AG20443 (cell line): ENCODE data around the gene ZMYND12.

Experiments used
- DNase-seq: peaks from one replicate; pipeline ENCODE4 v3.0.0; 2012; ENCODE audit warnings: low spot score, mixed read lengths

Gene ZMYND12

DNA sequence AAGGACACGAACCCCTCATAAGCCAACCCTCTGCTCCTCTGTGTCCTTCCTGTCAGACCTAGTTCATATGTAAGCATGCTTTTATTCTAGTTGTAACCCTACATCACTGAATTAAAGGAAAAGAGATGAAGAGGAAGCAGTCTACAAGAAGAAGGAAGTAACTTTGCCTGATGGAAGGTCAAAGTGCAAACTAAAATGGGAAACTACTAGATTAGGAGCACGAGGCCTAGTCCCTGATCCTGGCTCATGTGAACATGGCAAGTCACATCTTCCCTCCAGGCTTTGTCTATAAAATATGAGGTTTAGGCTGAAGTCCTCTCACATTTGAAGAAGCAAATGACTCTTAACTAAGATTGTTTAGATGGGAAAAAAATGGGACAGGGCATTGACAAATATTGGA lies 13.2 kb downstream of the ZMYND12 start:
- no peak for DNase-seq

DNA sequence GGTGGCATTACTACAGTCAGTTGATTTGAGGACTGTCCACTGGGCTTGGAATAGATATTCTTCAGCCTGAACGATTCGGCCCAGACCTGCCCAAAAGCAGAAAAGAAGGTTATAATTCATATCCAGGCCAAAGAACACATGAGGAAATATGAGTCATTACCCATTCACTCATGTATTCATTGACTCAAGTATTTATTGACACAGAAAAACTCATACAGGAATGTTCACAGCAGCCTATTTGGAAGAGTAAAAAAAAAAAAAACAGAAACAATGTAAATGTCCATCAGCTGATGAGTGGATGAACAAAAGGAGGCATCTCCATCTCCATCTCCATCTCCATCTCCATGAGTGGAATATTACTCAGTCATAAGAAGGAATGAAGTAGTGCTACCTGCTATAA lies 15.9 kb downstream of the ZMYND12 start:
- DNase-seq = peak; percentile 46

GRCh38 chr1:42434340-42434739 lies 21.5 kb downstream of the ZMYND12 start:
- DNase-seq = no peak

GRCh38 chr1:42433369-42433768 lies 22.5 kb downstream of the ZMYND12 start:
- no peak for DNase-seq

- no peak for DNase-seq
These were observed 23.1 kb downstream of the ZMYND12 start for GRCh38 chr1:42432714-42433113.

DNA sequence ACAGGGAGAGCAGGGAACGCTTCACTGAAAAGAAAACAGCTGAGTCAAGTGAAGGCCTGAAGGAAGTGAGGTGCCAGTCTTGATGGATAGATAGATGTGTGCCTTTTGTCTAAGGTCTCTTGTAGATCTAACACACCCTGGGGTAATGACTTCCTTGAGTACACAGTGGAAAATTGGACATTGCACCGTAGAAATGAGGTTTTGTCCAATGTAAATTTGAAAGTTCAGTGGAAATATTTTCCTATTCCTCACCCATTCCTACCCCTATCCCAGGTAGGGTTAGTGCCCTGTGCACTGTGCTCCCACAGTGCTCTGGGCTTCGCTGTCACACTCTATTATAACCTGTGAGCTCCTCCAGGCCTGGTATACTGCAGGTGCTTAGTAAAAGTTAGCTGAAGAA lies 24.3 kb downstream of the ZMYND12 start:
- no peak for DNase-seq

- no peak for DNase-seq
These were observed 25.3 kb downstream of the ZMYND12 start for GRCh38 chr1:42430286-42431135.

- DNase-seq = peak; percentile 25
These were observed 26.2 kb downstream of the ZMYND12 start for GRCh38 chr1:42429603-42430002.

DNA sequence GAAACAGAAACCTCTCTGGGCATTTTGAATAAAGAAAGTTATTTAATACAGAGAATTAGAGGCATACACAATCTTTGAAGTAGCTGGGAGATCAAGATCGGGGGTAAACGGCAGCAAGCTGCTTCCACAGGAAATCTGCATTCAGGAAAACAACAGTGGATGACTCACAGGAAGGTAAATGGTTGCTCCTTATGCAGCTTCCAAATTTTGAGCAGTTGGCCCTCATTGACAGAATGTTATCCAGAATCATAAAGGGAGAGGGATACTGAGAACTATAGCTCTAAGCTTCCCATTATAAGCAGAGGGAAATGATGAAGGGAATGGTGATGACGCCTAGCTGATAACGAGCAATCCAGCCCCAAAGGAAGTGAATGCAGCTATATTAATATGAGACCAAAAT lies 28.6 kb downstream of the ZMYND12 start:
- no peak for DNase-seq

GRCh38 chr1:42424201-42424600 lies 31.6 kb downstream of the ZMYND12 start:
- DNase-seq = no peak

DNA sequence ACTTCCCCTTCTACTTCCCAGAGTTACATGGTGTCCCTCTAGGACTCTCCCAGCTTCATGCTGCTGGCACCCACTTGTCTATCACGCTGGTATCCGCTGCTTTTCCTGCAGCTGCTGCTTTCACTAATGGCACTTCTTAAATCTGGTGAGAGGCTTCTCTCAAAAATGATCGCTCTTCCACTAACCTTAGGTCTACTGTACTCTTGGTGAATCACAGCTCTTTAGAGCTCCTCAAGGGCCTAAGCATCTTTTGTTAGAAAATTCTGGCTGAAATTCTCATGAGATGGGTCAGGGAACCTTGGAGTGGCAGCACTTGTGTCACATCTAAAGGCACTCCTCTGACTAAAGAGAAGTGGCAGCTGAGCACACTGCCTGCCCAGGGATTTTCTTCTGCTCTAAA lies 32.1 kb downstream of the ZMYND12 start:
- no peak for DNase-seq

DNA sequence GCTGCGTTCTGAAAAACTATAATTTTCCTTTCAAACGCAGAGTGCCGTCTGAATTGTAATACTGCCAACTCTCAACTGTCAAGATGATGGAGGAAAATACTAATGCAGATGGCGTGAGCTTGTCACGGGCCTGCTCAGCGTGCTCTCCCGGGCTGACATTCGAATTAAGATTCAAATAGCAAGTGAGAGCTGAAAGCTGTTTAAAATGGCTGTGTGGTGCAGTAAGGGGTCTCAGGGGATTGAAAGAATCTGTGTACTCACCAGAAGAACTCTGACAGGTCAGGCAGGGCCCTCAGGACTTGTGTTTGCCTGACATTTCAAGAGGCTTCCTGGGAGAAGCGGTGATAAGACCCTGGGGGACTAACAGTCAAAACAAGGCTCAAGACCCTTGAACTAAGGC lies 33.1 kb downstream of the ZMYND12 start:
- no peak for DNase-seq

DNA sequence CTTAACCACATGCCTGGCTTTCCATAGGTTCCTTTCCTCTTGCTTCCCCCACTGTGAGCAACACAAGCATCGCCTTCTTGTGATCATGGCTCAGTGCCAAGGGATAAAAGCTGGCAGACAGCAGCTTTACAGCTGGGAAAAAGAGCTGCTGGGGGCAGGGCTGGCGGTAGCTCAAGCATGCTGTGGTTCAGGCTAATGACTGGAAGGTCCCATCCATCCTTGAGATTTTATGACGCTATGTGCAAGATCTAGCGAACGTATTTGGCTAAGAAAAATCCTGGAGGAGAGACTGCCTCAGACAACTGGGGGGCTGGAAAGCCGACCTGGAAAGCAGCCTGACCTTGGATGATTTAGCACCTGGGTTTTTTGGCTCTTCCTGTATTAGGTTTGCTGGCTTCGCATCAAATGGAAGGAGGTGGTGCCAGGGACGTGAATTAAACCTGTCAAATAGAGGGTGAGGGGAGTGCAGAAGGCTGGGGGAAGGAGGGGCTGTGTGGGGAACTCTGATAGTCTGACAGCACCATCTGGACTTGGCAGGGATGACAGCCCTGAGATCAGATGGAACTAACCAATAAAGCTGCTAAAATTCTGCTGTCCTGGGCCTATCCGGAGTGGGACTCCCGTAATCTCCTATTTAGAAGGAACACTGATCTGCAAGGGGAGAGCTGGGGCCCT lies 34.8 kb downstream of the ZMYND12 start:
- peak; percentile 60 for DNase-seq

GRCh38 chr1:42420121-42420520 lies 35.7 kb downstream of the ZMYND12 start:
- no peak for DNase-seq

DNA sequence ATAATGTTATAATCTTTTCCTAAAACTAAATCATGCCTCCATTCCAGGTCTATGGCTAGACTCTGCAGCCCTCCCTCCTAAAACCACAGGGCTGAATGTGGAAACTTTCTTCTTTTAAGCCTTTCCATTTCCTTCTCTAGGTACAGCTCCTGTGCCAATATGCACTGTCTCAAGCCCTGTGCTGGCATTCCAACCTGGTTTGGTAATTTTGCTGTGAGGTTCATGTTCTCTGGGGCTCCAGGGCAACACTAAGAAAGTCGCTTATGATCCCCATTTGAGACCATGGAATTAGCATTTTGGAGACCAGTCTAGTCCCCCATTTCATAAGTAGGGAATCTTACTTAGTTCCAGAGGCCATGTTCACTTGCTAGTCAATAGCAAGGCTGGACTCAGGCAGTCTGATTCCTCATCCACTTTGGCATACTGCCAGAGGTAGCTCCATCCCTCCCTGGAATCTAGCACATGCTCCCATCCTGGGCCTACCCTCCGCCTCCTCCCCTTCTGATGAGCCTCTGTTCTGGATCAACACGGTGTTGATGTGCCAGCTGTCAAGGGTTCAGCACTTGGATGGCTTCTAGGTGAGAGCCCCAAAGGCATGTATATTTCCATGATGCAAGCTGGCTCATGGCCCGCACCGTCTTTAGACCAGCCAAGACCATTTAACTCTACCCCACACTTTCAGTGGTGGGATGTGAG lies 36.5 kb downstream of the ZMYND12 start:
- DNase-seq = no peak

GRCh38 chr1:42418516-42418915 lies 37.3 kb downstream of the ZMYND12 start:
- DNase-seq = no peak

- no peak for DNase-seq
These were observed 38.7 kb downstream of the ZMYND12 start for GRCh38 chr1:42417166-42417565.

- no peak for DNase-seq
These were observed 41.0 kb downstream of the ZMYND12 start for GRCh38 chr1:42414551-42415496.

DNA sequence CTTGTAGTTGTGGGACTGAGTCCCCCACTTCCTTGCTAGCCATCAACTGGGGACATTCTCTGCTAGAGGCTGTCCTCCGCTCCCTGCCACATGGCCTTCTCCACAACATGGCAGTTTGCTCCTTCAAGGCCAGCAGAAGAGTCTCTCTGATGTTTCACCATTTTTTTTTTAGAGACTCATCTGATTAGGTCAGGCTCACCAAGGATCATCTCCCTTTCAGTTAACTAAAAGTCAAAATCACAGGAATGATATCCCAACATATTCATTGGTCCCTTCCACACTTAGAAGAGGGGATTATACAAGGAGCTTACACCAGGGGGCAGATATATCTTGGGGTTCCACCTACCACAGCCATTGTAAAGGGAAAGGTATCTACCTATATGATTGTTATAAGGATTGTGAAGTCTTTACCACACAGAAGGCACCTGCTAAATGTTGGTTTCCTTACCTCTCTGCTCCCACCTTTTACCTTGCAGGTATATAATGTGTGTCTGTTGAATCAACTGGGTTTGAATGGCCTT lies 51.9 kb downstream of the ZMYND12 start:
- DNase-seq = no peak

- DNase-seq = no peak
These were observed 56.3 kb downstream of the ZMYND12 start for GRCh38 chr1:42399315-42400100.
